Large intestine (tissue), 3 donors: Measurements from ENCODE around the gene C9orf50. TPM values are rescaled to one million over a fixed set of nuclear protein-coding genes. Genes with fewer than 3 reads are reported as not detected.
A peak's percentile ranks its signal among the peaks of the same experiment; 100 is the strongest.
"Not testable (repeated sequence)": the region's sequence is repeated elsewhere in the genome, so short reads cannot be mapped to it uniquely, and the experiment has no call there.

Experiments
- DNase-seq, 2 donors: peaks; one replicate each; pipeline versions ENCODE4 v3.0.0 to v3.0.0-alpha.2; 2013
- H3K27ac ChIP-seq: one replicate; pipeline ENCODE4 v1.5.1; 2013; ENCODE audit warnings: low read length
- H3K27me3 ChIP-seq: 2 replicates; pipeline ENCODE4 v1.6.1; 2013; ENCODE audit warnings: low read length; ENCODE audit not compliant: control insufficient read depth, insufficient read depth
- H3K36me3 ChIP-seq: 2 replicates; pipeline ENCODE4 v1.6.1; 2013; ENCODE audit warnings: low read length; ENCODE audit not compliant: control insufficient read depth, insufficient read depth
- H3K4me1 ChIP-seq: one replicate; pipeline ENCODE4 v1.6.1; 2013; ENCODE audit warnings: low read length; ENCODE audit not compliant: control insufficient read depth, insufficient read depth
- H3K4me3 ChIP-seq: one replicate; pipeline ENCODE4 v1.5.1; 2013; ENCODE audit warnings: low read length
- H3K9me3 ChIP-seq: one replicate; pipeline ENCODE4 v1.6.1; 2013; ENCODE audit warnings: mild to moderate bottlenecking, low read depth, low read length, moderate library complexity; ENCODE audit not compliant: control insufficient read depth
- WGBS: methylation state at CpG from one replicate; pipeline ENCODE4 v1.1.5; 2013; ENCODE audit warnings: low lambda C conversion rate; ENCODE audit not compliant: insufficient coverage; 5-methylcytosine and 5-hydroxymethylcytosine counted together
- polyA plus RNA-seq: library from polyadenylated mRNA; unstranded; fragments of 120-200 nt; gene quantifications from one replicate; pipeline ENCODE4 v1.2.1, GENCODE V29; 2013

C9orf50 gene
- polyA plus RNA-seq, 1 donor: 0.33 TPM

- H3K9me3 ChIP-seq: no peaks in the 10 kb centered on the region
- H3K27ac ChIP-seq: no peak overlapping the region
- H3K36me3 ChIP-seq: peaks cover 38% of the 10 kb centered on the region
- no peak for DNase-seq
- H3K27me3 ChIP-seq: no peaks in the 10 kb centered on the region
- H3K4me3 ChIP-seq: peak overlapping the region; percentile 99
- H3K4me1 ChIP-seq: peaks cover 11% of the 10 kb centered on the region
- WGBS: no CpG with 5 or more reads among the region's 25 CpGs
These were observed 19.4 kb upstream of the C9orf50 start for GRCh38 chr9:129640086-129640870.

DNA sequence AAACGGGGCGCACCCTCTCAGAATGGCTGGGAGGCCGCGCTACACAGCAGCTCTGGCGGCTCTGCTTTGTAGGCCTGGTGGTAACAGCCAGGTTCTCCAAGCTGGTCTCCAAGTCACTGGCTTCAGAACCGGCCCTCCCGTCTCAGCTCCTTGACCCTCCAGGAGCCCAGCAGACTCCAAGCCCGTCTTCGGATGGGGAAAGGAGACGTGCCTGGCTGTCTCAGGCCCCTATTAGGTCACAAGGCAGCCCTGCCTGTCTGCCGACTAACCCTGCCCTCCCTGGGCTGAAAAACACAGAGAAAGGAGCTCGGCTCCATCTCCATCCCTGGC, 18.8 kb upstream of the C9orf50 start:
- DNase-seq: no peak
- H3K27ac ChIP-seq: no peak overlapping the region
- no peak overlapping the region for H3K4me3 ChIP-seq
- H3K9me3 ChIP-seq: no peaks in the 10 kb centered on the region
- peaks cover 11% of the 10 kb centered on the region for H3K4me1 ChIP-seq
- H3K36me3 ChIP-seq: peaks cover 44% of the 10 kb centered on the region
- H3K27me3 ChIP-seq: no peaks in the 10 kb centered on the region
- no CpG with 5 or more reads among the region's 12 CpGs for WGBS

DNA sequence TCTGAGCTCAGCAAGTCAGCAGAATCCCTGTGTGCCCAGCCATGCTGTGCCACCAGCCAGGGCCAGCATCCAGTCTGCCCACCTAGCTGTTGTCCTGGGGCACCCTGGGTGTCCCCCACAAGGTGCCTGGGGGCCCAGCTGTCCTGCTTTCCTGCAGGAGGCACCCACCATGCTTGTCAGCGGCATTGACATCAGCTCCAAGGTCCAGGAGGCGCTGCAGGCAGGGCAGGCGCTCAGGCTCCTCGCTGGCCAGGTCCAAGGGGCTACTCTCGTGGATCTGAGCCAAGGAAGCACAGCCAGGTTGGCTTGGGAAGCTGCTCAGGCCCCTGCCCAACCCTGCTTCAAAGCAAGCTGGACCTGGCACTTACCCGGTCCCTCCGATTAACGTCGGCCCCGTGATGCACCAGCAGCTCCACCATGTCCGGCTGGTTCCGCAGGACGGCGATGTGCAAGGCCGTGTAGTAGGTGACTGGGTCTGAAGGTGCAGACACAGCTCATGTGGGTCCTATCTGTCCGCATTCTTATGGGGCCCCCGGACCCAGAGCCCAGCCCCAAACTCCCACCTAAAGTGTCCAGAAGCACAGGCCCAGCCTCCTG, 18.2 kb upstream of the C9orf50 start:
- peaks cover 50% of the 10 kb centered on the region for H3K36me3 ChIP-seq
- no CpG with 5 or more reads among the region's 17 CpGs for WGBS
- no peak overlapping the region for H3K4me3 ChIP-seq
- no peak for DNase-seq
- no peaks in the 10 kb centered on the region for H3K9me3 ChIP-seq
- peaks cover 11% of the 10 kb centered on the region for H3K4me1 ChIP-seq
- no peak overlapping the region for H3K27ac ChIP-seq
- H3K27me3 ChIP-seq: no peaks in the 10 kb centered on the region

- no peak for DNase-seq
- Histone ChIP-seq H3K9me3 (no peaks in the 10 kb centered on the region), H3K4me1 (peaks cover 11% of the 10 kb centered on the region), H3K27ac (no peak overlapping the region), H3K27me3 (no peaks in the 10 kb centered on the region), H3K36me3 (peaks cover 63% of the 10 kb centered on the region), H3K4me3 (no peak overlapping the region)
- 60% methylated on average over 1 of the region's 29 CpGs for WGBS
These were observed 17.0 kb upstream of the C9orf50 start for GRCh38 chr9:129637673-129638439.

DNA sequence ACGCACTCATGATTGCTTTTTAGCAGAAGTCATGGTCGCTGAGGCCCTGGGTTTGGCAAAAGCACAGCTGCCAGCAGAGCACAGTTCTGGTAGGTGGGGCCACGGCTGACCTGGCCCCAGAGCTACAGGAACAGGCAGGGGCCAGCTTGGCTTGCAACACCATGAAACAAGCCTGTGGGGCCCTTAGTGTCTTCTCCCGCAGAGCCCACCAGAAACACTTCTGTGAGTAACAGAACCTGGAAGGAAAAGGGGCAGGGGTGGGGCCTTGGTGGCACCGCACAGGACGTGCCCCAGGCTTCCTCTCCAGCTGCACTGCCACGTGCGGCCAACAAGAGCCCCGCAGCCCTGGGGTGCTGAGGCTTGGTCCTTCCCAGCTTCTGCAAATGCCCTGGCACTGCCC, 16.2 kb upstream of the C9orf50 start:
- H3K4me3 ChIP-seq: no peak overlapping the region
- peaks cover 68% of the 10 kb centered on the region for H3K36me3 ChIP-seq
- no peak for DNase-seq
- H3K4me1 ChIP-seq: peaks cover 11% of the 10 kb centered on the region
- no peaks in the 10 kb centered on the region for H3K27me3 ChIP-seq
- no peaks in the 10 kb centered on the region for H3K9me3 ChIP-seq
- WGBS: no CpG with 5 or more reads among the region's 9 CpGs
- H3K27ac ChIP-seq: no peak overlapping the region

DNA sequence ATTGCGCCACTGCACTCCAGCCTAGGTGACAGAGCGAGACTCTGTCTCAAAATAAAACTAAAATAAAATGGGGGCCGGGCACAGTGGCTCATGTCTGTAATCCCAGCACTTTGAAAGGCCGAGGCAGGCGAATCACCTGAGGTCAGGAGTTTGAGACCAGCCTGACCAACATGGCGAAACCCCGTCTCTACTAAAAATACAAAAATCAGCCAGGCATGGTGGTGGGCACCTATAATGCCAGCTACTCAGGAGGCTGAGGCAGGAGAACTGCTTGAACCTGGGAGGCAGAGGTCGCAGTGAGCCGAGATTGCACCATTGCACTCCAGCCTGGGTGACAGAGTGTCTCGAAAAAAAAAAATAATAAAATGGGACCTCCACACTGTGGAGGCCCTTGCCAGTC, 15.4 kb upstream of the C9orf50 start:
- not testable (repeated sequence) for DNase-seq, H3K9me3 ChIP-seq, H3K4me3 ChIP-seq, H3K27ac ChIP-seq, H3K27me3 ChIP-seq
- no CpG with 5 or more reads among the region's 10 CpGs for WGBS
- Histone ChIP-seq H3K4me1 (peaks cover 11% of the 10 kb centered on the region), H3K36me3 (peaks cover 76% of the 10 kb centered on the region)

DNA sequence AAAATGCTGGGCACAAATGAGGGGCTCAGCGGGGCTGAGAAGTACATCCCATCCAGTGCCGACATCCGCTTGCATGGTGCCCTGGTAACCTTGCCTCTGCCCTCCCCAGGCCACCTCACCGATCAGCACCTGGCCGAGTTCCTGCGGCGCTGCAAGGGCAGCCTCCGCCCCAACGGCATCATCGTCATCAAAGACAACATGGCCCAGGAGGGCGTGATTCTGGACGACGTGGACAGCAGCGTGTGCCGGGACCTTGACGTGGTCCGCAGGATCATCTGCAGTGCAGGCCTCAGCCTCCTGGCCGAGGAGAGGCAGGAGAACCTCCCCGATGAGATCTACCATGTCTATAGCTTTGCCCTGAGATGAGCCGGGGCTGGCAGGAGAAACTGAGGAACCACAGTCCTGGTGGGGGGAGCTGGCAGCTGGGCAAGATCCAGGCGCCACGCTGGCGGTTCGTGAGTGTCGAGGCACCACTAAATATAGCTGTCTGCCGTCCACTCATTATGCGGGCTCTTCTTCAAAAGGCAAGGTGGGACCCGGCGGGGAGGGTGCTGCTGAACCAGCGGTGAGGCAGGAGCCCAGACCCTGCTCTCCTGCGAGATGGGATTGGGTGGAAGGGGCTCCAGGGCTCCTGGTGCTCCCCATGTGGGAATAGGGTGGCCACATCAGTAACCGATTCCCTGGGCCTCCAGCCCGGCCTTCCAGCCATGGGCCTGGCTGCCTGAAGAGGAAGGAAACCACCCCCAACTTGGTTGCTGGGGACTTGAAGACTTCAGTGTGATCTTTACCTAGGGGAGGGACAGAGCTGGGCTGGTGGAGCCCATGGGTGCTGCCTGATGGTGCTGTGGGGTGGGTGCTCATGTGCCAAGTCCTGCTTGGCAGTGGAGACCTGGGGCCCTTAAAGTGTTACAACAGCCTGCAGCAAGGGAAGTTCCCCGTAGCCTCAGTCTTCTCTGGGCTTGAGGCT, 14.5 kb upstream of the C9orf50 start:
- no peak for DNase-seq
- Histone ChIP-seq H3K36me3 (peaks cover 77% of the 10 kb centered on the region), H3K4me1 (peaks cover 2% of the 10 kb centered on the region)

GRCh38 chr9:129633848-129634247, 12.9 kb upstream of the C9orf50 start:
- H3K9me3 ChIP-seq: no peaks in the 10 kb centered on the region
- H3K4me3 ChIP-seq: no peak overlapping the region
- H3K27ac ChIP-seq: no peak overlapping the region
- WGBS: no CpG with 5 or more reads among the region's 13 CpGs
- peaks cover 3% of the 10 kb centered on the region for H3K4me1 ChIP-seq
- peaks cover 75% of the 10 kb centered on the region for H3K36me3 ChIP-seq
- H3K27me3 ChIP-seq: no peaks in the 10 kb centered on the region
- no peak for DNase-seq

More for the DNA sequence above, 14.5 kb upstream of the C9orf50 start:
- WGBS: no CpG with 5 or more reads among the region's 34 CpGs
- H3K4me3 ChIP-seq: no peak overlapping the region
- H3K9me3 ChIP-seq: no peaks in the 10 kb centered on the region
- no peaks in the 10 kb centered on the region for H3K27me3 ChIP-seq
- H3K27ac ChIP-seq: no peak overlapping the region

GRCh38 chr9:129633207-129633606, 12.3 kb upstream of the C9orf50 start:
- Histone ChIP-seq H3K27ac (no peak overlapping the region), H3K27me3 (no peaks in the 10 kb centered on the region), H3K9me3 (no peaks in the 10 kb centered on the region), H3K4me3 (no peak overlapping the region), H3K4me1 (peaks cover 6% of the 10 kb centered on the region), H3K36me3 (peaks cover 72% of the 10 kb centered on the region)
- WGBS: no CpG with 5 or more reads among the region's 4 CpGs
- DNase-seq: no peak

DNA sequence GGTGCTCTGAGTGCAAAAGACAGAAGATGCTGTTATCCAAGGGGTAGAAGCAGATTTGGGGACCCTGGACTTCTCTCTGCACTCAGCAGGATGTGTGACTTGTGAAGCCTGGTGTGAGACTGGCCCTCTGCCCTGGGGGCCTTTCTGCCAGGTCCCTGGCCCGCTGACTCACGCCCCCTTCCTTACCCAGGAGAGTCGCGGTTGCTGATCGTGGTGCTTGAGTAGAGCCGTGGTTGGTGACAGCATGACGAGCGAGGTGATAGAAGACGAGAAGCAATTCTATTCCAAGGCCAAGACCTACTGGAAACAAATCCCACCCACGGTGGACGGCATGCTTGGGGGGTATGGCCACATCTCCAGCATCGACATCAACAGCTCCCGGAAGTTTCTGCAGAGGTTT, 11.6 kb upstream of the C9orf50 start:
- Histone ChIP-seq H3K9me3 (no peaks in the 10 kb centered on the region), H3K36me3 (peaks cover 72% of the 10 kb centered on the region), H3K4me3 (no peak overlapping the region), H3K4me1 (peaks cover 13% of the 10 kb centered on the region), H3K27ac (no peak overlapping the region), H3K27me3 (no peaks in the 10 kb centered on the region)
- no peak for DNase-seq
- WGBS: no CpG with 5 or more reads among the region's 13 CpGs
